Fibroblast of villous mesenchyme (primary cell): ENCODE measurements around the gene ZNF200. TPM values are rescaled to one million over a fixed set of nuclear protein-coding genes. Genes with fewer than 3 reads are reported as not detected.
A peak's percentile ranks its signal among the peaks of the same experiment; 100 is the strongest.

Source experiments
- DNase-seq: peaks from one replicate; pipeline ENCODE4 v3.0.0-alpha.2; 2010; ENCODE audit warnings: low read depth
- H3K4me3 ChIP-seq: 2 replicates; pipeline ENCODE4 v1.5.1; 2011; ENCODE audit warnings: low read depth, mild to moderate bottlenecking, low read length
- CTCF ChIP-seq: IDR thresholded peaks from 2 replicates; pipeline ENCODE4 v1.5.1; 2012; ENCODE audit warnings: low read depth, mild to moderate bottlenecking, low read length; ENCODE audit not compliant: insufficient read depth
- total RNA-seq: library from RNA; depleted of rRNA; stranded (reverse); fragments of >200 nt; gene quantifications from 2 replicates; pipeline ENCODE4 v1.2.3, GENCODE V29; 2012

ZNF200 gene
- 10.0 and 11.2 TPM in 2 replicates for total RNA-seq

GRCh38 chr16:3234857-3235561, at the start of gene ZNF200:
TSS of gene ZNF200 (minus strand) at chr16:3235158. CDS start at chr16:3233755, 1,403 bp downstream.
- H3K4me3 ChIP-seq, result peak within 1 kb of the TSS; percentile 99
- peak; percentile 97 for DNase-seq
- TF ChIP-seq CTCF, result no peak

- DNase-seq, result peak; percentile 27
- TF ChIP-seq CTCF, result peak; percentile 1
Measured at GRCh38 chr16:3283543-3284447, 48.8 kb upstream of the ZNF200 start.

GRCh38 chr16:3282730-3283542, 48.0 kb upstream of the ZNF200 start, which contains the start of gene ZNF263:
TSS of gene ZNF263 (plus strand) at chr16:3283491. CDS start at chr16:3283819, 328 bp downstream.
- H3K4me3 ChIP-seq, result peak within 1 kb of the TSS; percentile 97
- no peak for TF ChIP-seq CTCF
- peak; percentile 99 for DNase-seq

More at GRCh38 chr16:3283543-3284447, 48.8 kb upstream of the ZNF200 start:
- H3K4me3 ChIP-seq, result peak overlapping the region; percentile 97

- peak; percentile 76 for DNase-seq
- TF ChIP-seq CTCF, result no peak
- H3K4me3 ChIP-seq, result peak overlapping the region; percentile 97
Measured at GRCh38 chr16:3282103-3282729, 47.3 kb upstream of the ZNF200 start.

DNA sequence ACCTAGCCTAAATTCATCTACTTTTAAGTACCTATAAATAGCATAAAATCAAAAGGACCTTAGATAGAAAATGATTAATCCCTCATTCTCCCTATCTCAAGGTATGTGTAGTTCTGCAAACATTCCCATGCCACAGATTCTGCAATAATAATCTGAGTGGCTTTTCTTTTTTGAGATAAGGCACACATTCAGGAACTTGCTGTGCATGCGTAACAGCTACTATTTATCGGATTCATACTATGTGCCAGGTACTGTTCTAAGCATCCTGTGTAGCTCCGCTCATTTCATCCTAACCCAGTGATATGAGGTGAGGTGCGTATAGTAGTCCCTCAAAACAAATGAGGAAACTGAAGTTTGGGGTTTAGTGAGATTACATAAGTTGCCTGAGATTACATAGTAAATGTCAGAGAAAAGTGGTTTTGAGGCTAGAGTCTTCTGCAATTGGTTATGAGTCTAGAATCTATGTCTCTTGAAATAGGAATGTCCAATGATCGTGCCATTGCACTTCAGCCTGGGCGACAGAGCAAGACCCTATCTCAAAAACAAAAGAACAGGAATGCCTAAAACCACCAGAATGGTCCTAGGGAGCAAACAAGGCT, 46.4 kb upstream of the ZNF200 start:
- no peak for TF ChIP-seq CTCF

More for the DNA sequence above, 46.4 kb upstream of the ZNF200 start:
- no peak overlapping the region for H3K4me3 ChIP-seq
- DNase-seq, result no peak
